SJCRH30 (cell line): ENCODE data around the gene ASB1. TPM values are rescaled to one million over a fixed set of nuclear protein-coding genes. Genes with fewer than 3 reads are reported as not detected.

ENCODE experiments used
- total RNA-seq: library from RNA; depleted of rRNA; stranded (reverse); fragments of >200 nt; shearing (Covaris generic); gene quantifications from 2 replicates; pipeline ENCODE4 v1.2.3, GENCODE V29; 2014; rRNA removed

ASB1 gene
- total RNA-seq, 1 experiment from 2014 or later = 46.9 TPM

Other genes with a start within 250 kb of the ASB1 start
- gene ILKAP, start 223.2 kb upstream of the ASB1 start, total RNA-seq = 59.8 and 71.1 TPM in 2 replicates
- 44.9 and 46.1 TPM in 2 replicates for gene HES6, start 186.9 kb upstream of the ASB1 start, total RNA-seq
- 5.3 and 5.9 TPM in 2 replicates for gene PER2, start 138.3 kb upstream of the ASB1 start, total RNA-seq
- 10.6 and 11.3 TPM in 2 replicates for gene TRAF3IP1, start 106.4 kb upstream of the ASB1 start, total RNA-seq